Stimulated activated CD4-positive, alpha-beta T cell treated with anti-CD3 and anti-CD28 coated beads, Interleukin-4, amount 100 ng/mL, for 1 hour (primary cell): Measurements from ENCODE around the gene TXNRD2.

Source experiments
- DNase-seq: peaks from one replicate; pipeline ENCODE4 v3.0.0-alpha.2; 2020

The TXNRD2 gene

DNA sequence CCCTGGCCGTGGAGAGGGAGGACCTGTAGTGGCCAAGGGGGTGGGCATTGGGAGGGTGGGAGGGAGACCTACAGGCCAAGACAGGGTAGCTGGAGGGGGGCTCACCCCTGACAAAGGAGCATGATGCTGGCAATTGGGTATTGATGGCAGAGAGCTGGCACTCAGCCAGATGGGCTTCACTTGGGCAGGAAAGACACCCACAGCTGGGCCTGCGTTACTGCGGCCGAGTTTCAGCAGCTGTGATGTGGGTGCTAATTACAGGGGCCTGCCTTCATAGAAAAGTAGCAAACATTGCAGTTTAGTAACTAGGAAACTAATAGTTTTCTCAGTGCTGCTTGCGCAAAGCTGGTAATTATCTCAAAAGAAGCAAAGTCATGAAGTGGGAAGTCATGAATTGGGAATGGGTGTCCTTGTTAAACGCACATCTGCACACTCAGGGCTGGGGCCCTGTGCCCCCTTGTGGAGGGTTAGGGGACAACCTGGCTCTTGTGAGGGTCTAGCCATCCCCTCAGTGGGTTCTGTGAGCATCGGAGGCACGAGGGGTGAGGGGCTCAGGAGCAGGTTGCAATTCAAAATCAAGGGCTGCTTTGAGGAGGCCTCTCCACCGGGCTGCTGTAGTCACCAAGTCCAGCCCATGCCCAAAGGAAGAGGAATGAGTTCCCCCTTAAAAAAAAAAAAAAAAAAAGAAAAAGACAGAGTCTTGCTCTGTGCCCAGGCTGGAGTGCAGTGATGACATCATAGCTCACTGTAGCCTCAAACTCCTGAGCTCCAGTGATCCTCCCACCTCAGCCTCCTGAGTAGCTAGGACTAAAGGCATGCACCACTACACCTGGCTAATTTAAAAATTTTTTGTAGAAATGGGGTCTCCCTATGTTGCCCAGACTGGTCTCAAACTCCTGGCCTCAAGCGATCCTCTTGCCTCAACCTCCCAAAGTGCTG is 24.4 kb upstream of the TXNRD2 start:
- DNase-seq: no peak

DNA sequence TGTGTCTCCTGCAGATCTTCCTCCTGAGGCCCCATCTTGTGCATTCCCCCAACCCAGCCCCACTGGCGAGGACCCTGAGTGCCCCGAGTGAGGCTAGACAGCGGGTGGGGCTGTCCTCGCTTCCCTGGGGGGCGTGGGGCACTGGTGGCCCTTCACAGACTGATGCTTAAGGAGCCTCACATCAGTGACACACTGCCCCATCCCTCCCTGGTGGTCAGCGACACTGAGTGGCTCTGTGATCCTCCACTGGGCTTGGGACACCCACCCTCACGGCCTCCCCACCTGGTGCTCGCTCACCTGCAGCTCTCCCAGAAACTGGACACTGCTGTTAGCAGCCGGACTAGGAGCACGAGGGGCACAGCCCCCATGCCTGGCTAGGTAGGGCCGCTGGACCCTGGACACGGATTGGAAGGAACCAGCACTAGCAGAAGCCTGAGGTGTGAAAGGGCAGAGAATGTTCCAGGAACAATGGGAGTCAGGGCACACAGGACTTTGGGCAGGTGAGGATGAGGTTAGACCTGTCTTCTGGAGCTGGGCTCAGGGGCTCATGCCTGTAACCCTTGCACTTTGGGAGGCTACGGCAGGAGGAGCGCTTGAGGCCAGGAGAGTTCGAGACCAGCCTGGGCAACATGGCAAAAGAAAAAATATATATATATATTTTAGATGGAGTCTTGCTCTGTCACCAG is 23.2 kb upstream of the TXNRD2 start:
- DNase-seq: no peak

DNA sequence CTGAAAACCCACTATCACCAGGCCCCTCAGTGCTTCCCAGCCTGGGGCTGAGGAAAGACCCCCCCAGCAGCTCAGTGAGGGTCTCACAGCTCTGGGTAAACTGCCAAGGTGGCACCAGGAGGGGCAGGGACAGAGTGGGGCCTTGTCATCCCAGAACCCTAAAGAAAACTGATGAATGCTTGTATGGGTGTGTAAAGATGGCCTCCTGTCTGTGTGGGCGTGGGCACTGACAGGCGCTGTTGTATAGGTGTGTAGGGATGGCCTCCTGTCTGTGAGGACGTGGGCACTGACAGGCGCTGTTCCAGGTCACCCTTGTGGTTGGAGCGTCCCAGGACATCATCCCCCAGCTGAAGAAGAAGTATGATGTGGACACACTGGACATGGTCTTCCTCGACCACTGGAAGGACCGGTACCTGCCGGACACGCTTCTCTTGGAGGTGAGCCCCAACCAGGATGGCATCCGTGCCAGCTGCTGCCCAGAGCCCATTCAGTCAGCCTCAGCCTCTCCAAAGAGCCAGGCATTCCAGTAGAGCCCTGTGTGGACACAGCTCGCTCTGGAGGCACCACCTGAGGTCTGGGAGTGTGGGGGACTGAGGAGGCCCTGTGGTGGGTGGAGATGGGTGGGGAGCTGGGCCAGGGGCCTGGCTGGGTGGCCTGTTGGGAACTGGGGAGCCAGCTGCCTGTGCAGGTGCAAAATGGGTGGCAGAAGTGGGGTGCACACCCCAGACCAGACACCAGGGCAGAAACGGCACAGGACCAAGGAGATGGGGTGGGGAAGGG is 22.4 kb upstream of the TXNRD2 start:
- no peak for DNase-seq

DNA sequence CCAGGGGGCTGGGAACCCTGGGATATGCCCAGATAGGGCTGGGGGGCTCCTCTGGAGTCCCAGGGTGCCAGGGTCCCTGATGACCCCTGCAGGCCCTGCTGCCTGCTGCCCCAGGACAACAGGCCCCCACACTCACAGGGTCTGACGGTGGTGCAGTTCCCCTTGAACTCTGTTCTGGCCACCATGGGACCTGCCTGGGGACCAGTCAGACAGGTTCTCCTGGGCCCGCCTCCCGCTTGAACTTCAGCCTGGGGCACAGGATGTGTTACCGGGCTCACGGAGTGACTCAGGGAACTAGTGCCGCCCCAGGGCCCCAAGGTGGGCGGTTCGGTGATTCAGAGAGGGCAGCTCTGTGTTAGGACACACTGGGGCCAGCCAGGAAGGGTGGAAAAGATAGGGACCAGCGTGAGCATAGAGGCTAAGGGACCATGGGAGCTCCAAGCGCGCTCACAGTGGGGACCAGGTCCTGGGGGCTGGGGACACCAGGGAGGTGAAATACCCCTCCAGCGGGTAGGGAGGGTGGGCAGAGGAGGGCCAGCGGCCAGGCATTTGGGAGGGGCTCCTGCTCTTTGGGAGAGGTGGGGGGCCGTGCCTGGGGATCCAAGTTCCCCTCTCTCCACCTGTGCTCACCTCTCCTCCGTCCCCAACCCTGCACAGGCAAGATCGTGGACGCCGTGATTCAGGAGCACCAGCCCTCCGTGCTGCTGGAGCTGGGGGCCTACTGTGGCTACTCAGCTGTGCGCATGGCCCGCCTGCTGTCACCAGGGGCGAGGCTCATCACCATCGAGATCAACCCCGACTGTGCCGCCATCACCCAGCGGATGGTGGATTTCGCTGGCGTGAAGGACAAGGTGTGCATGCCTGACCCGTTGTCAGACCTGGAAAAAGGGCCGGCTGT is 21.5 kb upstream of the TXNRD2 start:
- peak; percentile 20 for DNase-seq

DNA sequence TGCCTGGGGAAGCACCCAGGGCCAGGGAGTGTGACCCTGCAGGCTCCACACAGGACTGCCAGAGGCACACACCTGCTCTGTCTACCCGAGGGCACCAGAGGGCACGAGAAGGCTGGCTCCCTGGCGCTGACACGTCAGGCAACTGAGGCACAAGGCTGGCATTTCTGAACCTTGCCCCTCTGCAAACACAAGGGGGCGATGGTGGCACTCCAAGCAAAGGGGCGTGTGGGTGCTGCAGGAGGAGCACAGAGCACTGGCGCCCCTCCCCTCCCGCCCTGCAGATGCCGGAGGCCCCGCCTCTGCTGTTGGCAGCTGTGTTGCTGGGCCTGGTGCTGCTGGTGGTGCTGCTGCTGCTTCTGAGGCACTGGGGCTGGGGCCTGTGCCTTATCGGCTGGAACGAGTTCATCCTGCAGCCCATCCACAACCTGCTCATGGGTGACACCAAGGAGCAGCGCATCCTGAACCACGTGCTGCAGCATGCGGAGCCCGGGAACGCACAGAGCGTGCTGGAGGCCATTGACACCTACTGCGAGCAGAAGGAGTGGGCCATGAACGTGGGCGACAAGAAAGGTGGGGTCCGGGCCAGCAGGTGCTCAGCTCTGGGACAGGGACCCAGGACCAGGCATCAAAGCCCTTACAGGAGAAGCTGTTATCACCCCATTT is 20.8 kb upstream of the TXNRD2 start:
- DNase-seq: peak; percentile 54

DNA sequence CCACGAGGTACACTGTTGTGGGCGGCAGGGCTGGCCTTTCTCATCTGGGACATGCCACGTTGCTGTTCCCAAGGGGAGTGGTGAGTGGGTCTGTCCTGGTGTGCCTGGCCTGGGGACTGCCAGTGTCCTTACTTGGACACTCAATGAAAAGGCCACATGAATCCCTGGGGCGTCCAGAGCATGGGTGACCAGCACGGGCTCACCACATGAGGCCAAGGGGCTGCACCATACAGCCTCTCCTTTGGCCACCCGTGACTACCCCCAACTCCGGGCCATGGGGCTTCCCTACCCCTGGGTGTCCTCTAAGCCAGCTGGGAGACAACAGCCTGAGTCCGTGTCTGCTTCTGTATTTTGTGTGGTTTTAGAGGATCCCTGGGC is 20.2 kb upstream of the TXNRD2 start:
- no peak for DNase-seq

DNA sequence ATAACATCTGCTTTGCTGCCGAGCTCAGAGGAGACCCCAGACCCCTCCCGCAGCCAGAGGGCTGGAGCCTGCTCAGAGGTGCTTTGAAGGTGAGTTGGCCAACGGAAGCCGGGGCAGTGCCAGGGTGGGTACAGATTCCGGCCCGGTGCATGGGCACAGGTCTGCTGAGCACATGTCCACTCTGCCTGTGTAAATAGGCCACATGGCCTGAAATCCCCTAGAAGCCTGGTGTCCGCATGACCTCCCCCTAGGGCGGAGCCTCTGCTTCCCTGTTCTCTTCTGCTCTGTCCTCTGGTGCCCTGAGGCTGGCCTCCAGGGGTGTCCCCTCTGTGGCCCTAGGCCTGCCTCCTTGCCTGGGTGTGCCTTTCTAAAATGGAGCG is 19.6 kb upstream of the TXNRD2 start:
- no peak for DNase-seq

DNA sequence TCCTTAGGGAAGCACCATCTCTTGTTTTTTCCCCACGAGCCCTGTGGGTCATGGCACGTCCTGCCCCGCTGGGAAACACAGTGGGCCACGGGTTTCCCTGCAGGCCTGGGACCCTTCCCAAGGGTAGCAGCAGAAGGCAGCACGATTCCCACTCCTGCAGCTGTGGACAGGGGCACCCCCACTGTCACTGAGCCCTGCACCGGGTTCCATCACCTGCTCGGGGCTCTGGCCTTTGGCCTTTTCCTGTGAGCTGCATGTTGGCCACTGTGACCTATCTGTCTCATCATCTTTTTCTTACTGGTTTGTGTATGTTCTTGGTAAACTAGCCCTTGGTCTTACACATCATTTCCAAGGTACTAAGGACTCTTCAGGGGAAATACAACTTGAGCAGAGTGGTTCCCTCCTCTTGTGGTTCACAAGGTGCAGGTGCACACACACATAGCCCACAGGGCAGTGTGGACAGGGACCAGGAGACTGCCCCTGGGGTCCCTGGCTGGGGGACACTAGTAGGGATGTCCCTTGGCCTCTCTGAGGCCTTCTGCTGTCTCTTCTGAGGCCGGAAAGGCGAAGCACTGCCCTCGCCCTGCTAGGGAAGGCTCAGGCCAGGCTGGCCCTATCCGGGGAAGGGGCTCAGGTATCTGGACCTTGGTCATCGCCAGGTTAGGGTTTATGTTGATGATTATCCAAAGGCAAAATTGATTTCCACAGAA is 19.0 kb upstream of the TXNRD2 start:
- DNase-seq: no peak

DNA sequence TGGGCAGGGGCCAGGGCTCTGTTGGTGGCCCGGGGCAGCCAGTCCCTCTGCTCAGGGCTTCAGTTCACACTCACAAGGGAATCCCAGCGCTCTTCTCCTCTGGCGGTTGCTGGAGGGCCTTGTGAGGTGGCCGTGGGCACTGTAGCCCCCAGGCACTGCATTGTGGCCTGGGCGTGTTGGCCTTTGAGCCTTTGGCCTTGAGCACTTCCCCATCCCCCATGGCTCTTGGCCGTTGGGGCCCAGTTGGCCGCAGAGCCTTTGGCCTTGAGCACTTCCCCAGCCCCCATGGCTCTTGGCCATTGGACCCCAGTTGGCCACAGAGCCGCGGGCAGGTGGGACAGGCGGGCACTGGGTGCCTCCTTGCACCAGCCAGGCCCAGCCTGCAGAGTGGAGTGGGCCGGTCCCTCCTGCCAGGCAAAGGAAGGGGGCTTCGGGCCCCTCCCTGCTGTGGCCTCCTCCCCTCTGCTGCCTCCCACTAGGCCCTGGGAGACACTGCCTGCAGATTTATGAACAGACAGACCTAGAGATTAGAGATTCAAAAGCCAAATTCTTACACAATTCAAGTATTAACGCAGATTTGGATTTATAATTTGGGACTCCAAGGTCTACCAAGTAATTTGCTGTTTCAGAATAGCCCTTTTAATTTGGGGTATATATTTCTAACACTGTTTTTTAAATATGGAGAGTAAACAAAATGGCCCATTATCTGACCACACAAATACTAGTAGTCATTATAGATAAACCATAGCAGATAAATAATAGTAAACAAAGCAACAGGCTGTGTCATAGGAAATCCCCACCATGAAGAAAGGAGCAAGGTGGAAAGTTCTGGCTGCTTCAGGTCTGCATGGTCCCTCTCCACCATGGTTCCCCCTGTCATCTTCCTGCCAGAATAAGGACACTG is 18.2 kb upstream of the TXNRD2 start:
- no peak for DNase-seq

DNA sequence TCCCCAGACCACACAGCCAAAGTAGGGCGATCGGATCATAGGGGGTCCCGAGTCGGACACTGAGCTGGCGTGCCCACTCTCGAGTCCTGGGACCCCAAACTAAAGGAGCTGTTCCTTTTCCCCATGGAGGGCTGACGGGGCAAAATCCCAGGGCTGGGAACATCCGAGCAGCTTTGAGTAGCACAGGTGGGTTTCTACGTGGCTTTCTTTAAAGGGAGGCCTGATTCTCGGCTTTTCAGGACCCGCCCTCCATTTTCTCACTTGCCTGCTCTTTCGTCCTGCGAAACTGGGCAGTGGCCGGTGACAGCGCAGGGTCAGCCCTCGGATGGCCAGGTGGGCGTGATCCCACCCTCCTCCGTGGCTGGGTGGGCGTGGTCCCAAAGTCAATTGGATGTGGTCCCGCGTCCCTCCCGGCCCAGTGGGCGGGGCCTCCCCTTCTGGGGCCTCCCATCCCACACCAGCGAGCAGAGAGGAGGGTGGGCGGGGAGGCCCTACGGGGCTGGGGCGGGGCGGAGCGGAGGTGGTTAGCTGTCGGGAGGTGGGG is 17.5 kb upstream of the TXNRD2 start:
- no peak for DNase-seq

DNA sequence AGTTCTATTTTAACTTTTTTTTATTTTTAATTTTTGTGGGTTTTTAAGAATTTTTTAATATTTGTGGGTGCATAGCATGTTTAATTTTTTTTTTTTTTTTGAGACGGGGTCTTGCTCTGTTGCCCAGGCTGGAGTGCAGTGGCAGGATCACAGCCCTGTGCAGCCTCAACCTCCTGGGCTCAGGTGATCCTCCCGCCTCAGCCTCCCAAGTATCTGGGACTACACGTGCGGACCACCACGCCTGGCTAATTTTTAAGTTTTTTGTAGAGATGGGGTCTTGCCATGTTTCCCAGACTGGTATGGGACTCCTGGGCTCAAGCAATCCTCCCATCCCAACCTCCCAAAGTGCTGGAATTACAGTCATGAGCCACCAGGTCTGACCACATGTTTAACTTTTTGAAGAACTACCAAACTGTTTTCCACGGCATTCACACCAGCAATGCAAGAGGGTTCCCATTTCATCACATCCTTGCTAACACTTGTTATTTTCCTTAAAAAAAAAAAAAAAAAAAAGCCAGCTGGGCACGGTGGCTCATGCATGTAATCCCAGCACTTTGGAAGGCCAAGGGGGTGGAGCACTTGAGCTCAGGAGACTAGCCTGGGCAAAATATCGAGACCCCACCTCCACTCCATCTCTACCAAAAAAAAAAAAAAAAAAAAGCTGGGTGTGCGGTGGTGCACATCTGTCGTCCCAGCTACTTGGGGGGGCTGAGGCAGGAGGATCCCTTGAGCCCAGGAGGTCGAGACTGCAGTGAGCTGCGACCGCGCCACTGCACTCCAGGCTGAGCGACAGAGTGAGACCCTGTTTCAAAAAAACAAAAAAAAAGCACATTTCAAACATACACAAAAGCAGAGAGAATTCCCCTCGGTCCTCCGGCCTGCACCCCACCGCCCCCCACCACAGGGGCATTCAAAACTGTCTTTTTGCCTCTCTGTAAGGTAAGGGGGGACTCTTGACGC is 16.7 kb upstream of the TXNRD2 start:
- DNase-seq: no peak

DNA sequence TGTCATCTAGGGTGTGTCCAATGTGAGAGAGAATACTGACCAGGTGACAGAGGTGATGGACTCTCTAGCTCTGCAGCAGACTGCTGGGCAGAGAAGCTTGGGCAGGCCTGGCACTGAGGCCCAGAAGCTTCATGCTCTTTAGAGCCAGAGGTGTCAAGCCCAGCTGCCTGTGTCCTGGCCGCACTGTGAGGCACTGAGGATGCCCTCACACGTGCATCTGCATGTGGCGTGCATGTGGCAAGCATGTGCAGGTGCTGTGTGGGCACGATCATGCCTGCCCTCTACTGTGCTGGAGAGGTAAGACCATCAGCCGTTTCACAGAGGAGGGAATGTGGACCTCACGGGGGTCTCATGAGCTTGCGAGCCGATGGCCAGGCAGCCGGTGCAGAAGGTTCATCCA is 15.8 kb upstream of the TXNRD2 start:
- no peak for DNase-seq

DNA sequence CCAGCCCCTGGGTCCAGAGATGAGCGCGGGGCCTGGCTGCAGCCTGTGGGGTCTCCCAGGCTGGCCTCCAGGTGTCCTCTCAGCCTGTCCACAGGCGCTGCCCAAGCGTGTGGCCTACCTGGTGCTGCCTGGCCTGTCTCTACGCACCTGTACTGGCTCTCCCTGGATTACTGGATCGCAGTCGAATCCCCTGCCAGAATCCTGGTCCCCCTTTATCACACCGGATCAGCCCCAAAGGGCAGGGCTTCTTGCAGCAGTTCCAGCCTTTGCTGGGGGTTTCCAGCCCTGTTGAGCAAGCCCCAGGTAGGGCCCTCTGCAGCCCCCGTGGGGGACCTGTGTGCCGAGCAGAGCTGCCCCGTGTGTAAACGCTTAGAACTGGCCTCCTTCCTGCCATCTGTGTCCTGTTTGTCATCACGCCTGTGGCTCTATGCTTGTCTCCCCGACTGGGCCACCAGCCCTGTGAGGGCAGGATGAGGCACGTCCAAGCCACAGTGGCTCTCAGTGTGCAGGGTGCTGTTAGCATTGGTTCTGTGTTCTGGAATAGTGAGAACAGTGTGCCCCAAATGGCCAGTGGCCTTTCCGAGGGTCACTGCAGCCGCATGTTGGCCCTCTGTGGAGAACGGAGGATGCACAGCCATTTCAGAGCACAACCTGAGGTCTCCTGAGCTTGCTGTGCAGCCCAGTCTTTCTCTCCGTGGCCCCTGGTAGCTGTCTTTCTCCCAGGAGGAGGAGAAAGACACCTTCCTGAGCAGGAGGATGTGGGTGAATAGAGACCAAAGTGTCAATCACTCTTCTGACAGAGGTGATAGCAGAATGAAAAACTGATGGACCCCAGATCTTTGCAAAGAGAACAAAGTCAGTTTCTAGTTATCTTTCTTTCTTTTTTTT is 13.9 kb upstream of the TXNRD2 start:
- no peak for DNase-seq

DNA sequence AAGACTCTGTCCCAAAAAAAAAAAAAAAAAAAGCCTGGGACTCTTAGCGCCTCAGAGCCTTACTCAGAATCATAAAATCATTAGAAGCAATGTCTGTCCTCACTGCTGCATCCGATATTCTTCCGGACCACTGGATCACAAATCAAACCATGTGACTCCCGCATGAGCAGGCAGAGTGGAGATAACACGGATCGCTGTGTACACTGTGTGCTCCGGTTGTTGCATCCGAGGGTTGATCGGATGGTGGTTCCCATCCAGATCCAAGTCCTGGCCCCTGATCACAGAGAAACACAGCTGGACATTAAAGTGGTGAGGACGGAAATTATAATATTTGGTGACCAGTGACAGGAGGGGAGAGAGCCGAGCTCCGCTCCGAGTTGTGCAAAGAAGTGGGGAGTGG is 9.7 kb upstream of the TXNRD2 start:
- DNase-seq: no peak

DNA sequence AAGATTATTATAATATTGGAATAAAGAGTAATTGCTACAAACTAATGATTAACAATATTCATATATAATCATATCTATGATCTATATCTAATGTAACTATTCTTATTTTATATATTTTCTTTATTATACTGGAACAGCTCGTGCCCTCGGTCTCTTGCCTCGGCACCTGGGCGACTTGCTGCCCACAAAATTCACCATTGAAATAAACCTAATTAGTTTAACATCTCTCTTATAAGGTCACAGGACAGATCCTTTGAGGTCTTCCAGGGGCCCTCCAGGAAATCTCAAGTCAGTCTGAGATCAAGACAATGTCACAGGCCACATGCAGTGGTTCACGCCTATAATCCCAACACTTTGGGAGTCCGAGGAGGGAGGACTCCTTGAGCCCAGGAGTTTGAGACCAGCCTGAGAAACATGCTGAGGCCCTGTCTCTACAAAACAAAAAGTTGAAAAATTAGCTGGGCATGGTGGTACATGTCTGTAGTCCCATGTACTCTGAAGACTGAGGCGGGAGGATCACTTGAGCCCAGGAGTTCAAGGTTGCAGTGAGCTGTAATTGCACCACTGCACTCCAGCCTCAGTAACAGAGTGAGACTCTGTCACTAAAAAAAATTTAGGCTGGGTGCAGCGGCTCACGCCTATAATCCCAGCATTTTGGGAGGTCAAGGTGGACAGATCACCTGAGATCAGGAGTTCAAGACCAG is 6.6 kb upstream of the TXNRD2 start:
- no peak for DNase-seq

DNA sequence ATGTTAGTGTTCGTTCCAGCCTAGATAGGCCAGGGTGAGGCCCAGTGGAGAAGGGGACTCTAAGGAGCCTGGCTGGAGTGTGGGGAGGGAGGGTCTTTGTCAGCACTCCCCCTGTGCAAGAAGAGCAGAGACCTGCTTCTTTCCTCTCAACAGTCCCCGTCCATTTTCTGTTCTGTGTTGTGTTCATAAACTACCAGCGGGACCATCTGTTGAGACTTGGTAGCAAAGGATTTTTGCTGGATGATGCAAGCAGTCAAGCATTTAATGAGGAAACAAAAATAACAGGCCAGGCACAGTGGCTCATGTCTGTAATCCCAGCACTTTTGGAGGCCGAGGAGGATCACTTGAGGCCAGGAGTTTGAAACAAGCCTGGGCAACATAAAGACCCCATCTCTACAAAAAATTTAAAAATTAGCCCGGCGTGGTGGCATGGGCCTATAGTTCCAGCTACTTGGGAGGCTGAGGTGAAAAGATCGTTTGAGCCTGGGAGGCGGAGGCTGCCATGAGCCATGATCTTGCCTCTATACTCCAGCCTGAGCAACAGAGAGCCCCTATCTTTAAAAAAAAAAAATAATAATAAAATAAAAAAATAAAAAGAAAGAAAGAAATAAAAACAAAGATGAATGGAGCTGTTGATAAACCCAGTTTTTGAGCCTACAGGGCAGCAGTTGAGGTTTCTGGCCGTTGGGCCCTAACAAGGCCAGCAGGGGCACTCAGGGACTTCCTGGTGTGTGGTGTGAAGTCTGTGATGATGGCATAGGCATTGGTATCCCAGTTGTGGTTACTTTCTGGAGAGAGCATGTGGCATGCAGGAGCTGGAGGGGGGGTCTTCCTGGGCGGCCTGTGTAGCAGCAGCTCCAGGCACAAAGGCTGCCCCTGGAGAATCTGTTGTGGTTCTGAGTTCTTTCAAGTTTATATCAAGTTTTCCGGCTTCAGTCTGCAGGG is 1.7 kb upstream of the TXNRD2 start:
- no peak for DNase-seq
